HepG2 (cell line): ENCODE results near the gene SFXN5. TPM values are rescaled to one million over a fixed set of nuclear protein-coding genes. Genes with fewer than 3 reads are reported as not detected.
A peak's percentile ranks its signal among the peaks of the same experiment; 100 is the strongest.

Experiments
- AGO1 ChIP-seq: fragments of 200-400 bp; formaldehyde crosslinking; IDR thresholded peaks from 2 replicates; pipeline ENCODE4 v1.6.1; 2017; ENCODE audit warnings: mild to moderate bottlenecking, low read depth, low read length, moderate library complexity; ENCODE audit not compliant: poor library complexity, severe bottlenecking
- AHDC1 ChIP-seq: sonication (generic); formaldehyde crosslinking; IDR thresholded peaks from 2 replicates; pipeline ENCODE4 v1.5.1; 2020; ENCODE audit warnings: mild to moderate bottlenecking, missing genetic modification reagents, borderline replicate concordance
- ATF4 ChIP-seq, 2 experiments: fragments of 450-650 bp in 1 of 2; sonication (generic) in 1 of 2; formaldehyde crosslinking; IDR thresholded peaks; 2 replicates each; pipeline versions ENCODE4 v1.5.0 to v1.8.0; 2020 to 2022; ENCODE audit warnings: mild to moderate bottlenecking in 1 of 2, missing genetic modification reagents in 1 of 2
- BHLHE40 ChIP-seq: IDR thresholded peaks from 2 replicates; pipeline ENCODE4 v1.6.1; 2011; ENCODE audit warnings: low read length, improper control_type of control experiment
- KLF13 ChIP-seq: sonication (generic); formaldehyde crosslinking; IDR thresholded peaks from 2 replicates; pipeline ENCODE4 v1.4.0; 2020; ENCODE audit warnings: mild to moderate bottlenecking, missing genetic modification reagents
- MBD4 ChIP-seq: IDR thresholded peaks from 2 replicates; pipeline ENCODE4 v1.6.1; 2012; ENCODE audit warnings: low read length, inconsistent platforms, borderline replicate concordance
- SMARCE1 ChIP-seq: fragments of 450-650 bp; IDR thresholded peaks from 2 replicates; pipeline ENCODE4 v1.6.1; 2017; ENCODE audit warnings: borderline replicate concordance
- STAT6 ChIP-seq: sonication (generic); formaldehyde crosslinking; IDR thresholded peaks from 2 replicates; pipeline ENCODE4 v1.4.0; 2020; ENCODE audit warnings: missing genetic modification reagents, mild to moderate bottlenecking, borderline replicate concordance
- SUZ12 ChIP-seq: fragments of 150-350 bp; IDR thresholded peaks from 2 replicates; pipeline ENCODE4 v1.6.1; 2014; ENCODE audit warnings: low read depth, low read length
- TSC22D2 ChIP-seq: sonication (generic); formaldehyde crosslinking; IDR thresholded peaks from 2 replicates; pipeline ENCODE4 v1.5.1; 2020; ENCODE audit warnings: missing genetic modification reagents, mild to moderate bottlenecking, borderline replicate concordance
- YEATS4 ChIP-seq: sonication (generic); formaldehyde crosslinking; IDR thresholded peaks from 2 replicates; pipeline ENCODE4 v1.4.0; 2020; ENCODE audit warnings: missing genetic modification reagents, borderline replicate concordance
- ZFX ChIP-seq: sonication (generic); formaldehyde crosslinking; IDR thresholded peaks from 2 replicates; pipeline ENCODE4 v1.4.0; 2020; ENCODE audit warnings: mild to moderate bottlenecking, low read depth, missing genetic modification reagents, moderate library complexity
- ZNF256 ChIP-seq: sonication (generic); formaldehyde crosslinking; conservative IDR thresholded peaks from 2 replicates; pipeline ENCODE4 v1.4.0; 2020; ENCODE audit warnings: missing genetic modification reagents
- ZNF569 ChIP-seq: sonication (generic); formaldehyde crosslinking; IDR thresholded peaks from 2 replicates; pipeline ENCODE4 v1.5.0; 2020; ENCODE audit warnings: mild to moderate bottlenecking, missing genetic modification reagents, moderate library complexity, borderline replicate concordance
- ZNF639 ChIP-seq: conservative IDR thresholded peaks from 2 replicates; pipeline ENCODE4 v1.6.1; 2018; ENCODE audit warnings: missing genetic modification reagents
- ZNF720 ChIP-seq: sonication (generic); formaldehyde crosslinking; IDR thresholded peaks from 2 replicates; pipeline ENCODE4 v1.4.0; 2020; ENCODE audit warnings: missing genetic modification reagents
- ZNF747 ChIP-seq: sonication (generic); formaldehyde crosslinking; IDR thresholded peaks from 2 replicates; pipeline ENCODE4 v1.8.1; 2023; ENCODE audit warnings: missing genetic modification reagents, mild to moderate bottlenecking, borderline replicate concordance
- ZNF883 ChIP-seq: sonication (generic); formaldehyde crosslinking; IDR thresholded peaks from 2 replicates; pipeline ENCODE4 v1.5.1; 2020; ENCODE audit warnings: mild to moderate bottlenecking, missing genetic modification reagents; ENCODE audit errors: not compliant biosample characterization
- polyA plus RNA-seq, 8 experiments: library from polyadenylated mRNA; depleted of rRNA in 3 of 8; stranded (reverse) in 7 of 8; unstranded in 1 of 8; fragments of >200 nt; fragmentation: Illumina TruSeq in 4 of 8; extraction: Trizol in 4 of 8; gene quantifications; 2 replicates each; pipeline versions ENCODE4 v1.2.1 to v1.2.3, GENCODE V29; 2011 to 2016; ENCODE audit warnings: low read depth in 4 of 8, missing spikeins in 1 of 8, mixed read lengths in 1 of 8; ENCODE audit not compliant: insufficient read depth in 1 of 8
- total RNA-seq, 5 experiments: library from RNA; depleted of rRNA; stranded (reverse); fragments of >200 nt; fragmentation: Illumina TruSeq; extraction: Trizol; gene quantifications; 2 replicates each; pipeline ENCODE4 v1.2.3, GENCODE V29; 2016; ENCODE audit warnings: low read depth in 1 of 5

The SFXN5 gene
- total and polyA plus RNA-seq, 2 of the 13 experiments (the other 11 are each of a cell fraction or from before 2014, with no cell fraction given) = 34.9 to 37.4 TPM

GRCh38 chr2:73085691-73086090 lies 14.2 kb upstream of the SFXN5 start (continued):
- TF ChIP-seq AHDC1 (CRISPR knock-in tag) (no peak), ZNF883 (CRISPR knock-in tag) (peak; percentile 73), MBD4 (no peak), ZNF720 (no peak), ZNF747 (CRISPR knock-in tag) (no peak), SUZ12 (no peak), ATF4 (CRISPR knock-in tag; IDR thresholded peaks at IDR 0.05) (no peak), ZNF569 (CRISPR knock-in tag) (no peak), KLF13 (CRISPR knock-in tag) (no peak), YEATS4 (CRISPR knock-in tag) (no peak), STAT6 (CRISPR knock-in tag) (no peak), BHLHE40 (no peak), SMARCE1 (no peak), ZFX (peak; percentile 44; the same call in 1 of the 2 replicates), AGO1 (no peak), ZNF256 (CRISPR knock-in tag) (no peak), ZNF639 (CRISPR knock-in tag) (no peak), TSC22D2 (CRISPR knock-in tag) (peak; percentile 62; the same call in 1 of the 2 replicates)
- TF ChIP-seq, all 625 proteins: peak for 62
